ENCODE results near the gene PDE12. TPM values are rescaled to one million over a fixed set of nuclear protein-coding genes. Genes with fewer than 3 reads are reported as not detected.

PDE12 gene
- 13.8 to 16.2 TPM (median 15.3 TPM) in 5 replicates for total RNA-seq (2022; extraction: Qiagen RNA extraction)

GRCh38 chr3:57555738-57556458, at the start of gene PDE12:
Gene PDE12, plus strand, starts transcription at chr3:57556274. Its CDS starts 106 bp downstream, at chr3:57556380.

GRCh38 chr3:57544181-57545125, 11.6 kb upstream of the PDE12 start, which contains the start of gene DNAH12:
Gene DNAH12, minus strand, starts transcription at chr3:57544344. Its CDS starts 1,474 bp downstream, at chr3:57542870.

GRCh38 chr3:57597127-57597923, 41.3 kb downstream of the PDE12 start, which contains the start of gene ARF4:
Gene ARF4, minus strand, starts transcription at chr3:57597344. Its CDS starts 204 bp downstream, at chr3:57597140.

Other genes starting within 250 kb of the PDE12 start
- 0.08 to 0.16 TPM (median 0.08 TPM) in 4 of 5 replicates, not detected in the other for gene DNAH12, start 11.9 kb upstream of the PDE12 start, total RNA-seq (2022; extraction: Qiagen RNA extraction)
- gene ARF4, start 41.1 kb downstream of the PDE12 start, total RNA-seq (2022; extraction: Qiagen RNA extraction), result 151 to 171 TPM (median 160 TPM) in 5 replicates
- gene DENND6A, start 136.8 kb downstream of the PDE12 start, total RNA-seq (2022; extraction: Qiagen RNA extraction), result 5.9 to 9.9 TPM (median 7.1 TPM) in 5 replicates
- 17.4 to 22.7 TPM (median 21.8 TPM) in 5 replicates for gene SLMAP, start 200.0 kb downstream of the PDE12 start, total RNA-seq (2022; extraction: Qiagen RNA extraction)

All from A549 treated with AZD2906 at 1 μM for 4 hours (cell line).